Endothelial cell of umbilical vein (primary cell): Measurements from ENCODE around the gene GGACT. TPM values are rescaled to one million over a fixed set of nuclear protein-coding genes. Genes with fewer than 3 reads are reported as not detected.

Experiments used
- BruUV-seq: library from RNA; stranded (reverse); fragments of 400-500 nt; replicated peaks from 2 replicates; lab custom pipeline; 2021; lab: Mats Ljungman, UMichigan
- CTCF ChIA-PET: fragments of 300-600, 350-600 bp; sonication (Branson Sonifier 250); formaldehyde crosslinking; loops from one replicate; lab custom pipeline; 2021; ENCODE audit warnings: antibody characterized with exemption, inconsistent platforms; lab: Charles Lee
- POLR2A ChIA-PET: fragments of 300-600, 350-600 bp; sonication (Branson Sonifier 250); formaldehyde crosslinking; loops from one replicate; lab custom pipeline; 2021; ENCODE audit warnings: antibody characterized with exemption, inconsistent platforms; lab: Charles Lee
- DNase-seq: peaks from one replicate; pipeline ENCODE4 v3.0.0-alpha.2; 2011; ENCODE audit warnings: low read depth, low spot score
- FAIRE-seq: peaks from 2 replicates; lab custom pipeline; 2011; peaks lifted over from hg19 to GRCh38; lab: Jason Lieb, UNC
- H2AFZ ChIP-seq: 2 replicates; pipeline ENCODE4 v1.6.0; 2012; ENCODE audit warnings: low read depth, low read length, control low read depth, inconsistent platforms
- H3K27ac ChIP-seq: 2 replicates; pipeline ENCODE4 v1.5.1; 2011; ENCODE audit warnings: low read depth, mild to moderate bottlenecking, control low read depth, low read length, moderate library complexity; ENCODE audit not compliant: insufficient read depth
- H3K27me3 ChIP-seq, 2 experiments: 2 replicates each; pipeline versions ENCODE4 v1.6.0 to v1.6.1; 2011; ENCODE audit warnings: low read length in 2 of 2, mixed read lengths in 1 of 2; ENCODE audit not compliant: control insufficient read depth in 2 of 2, insufficient read depth in 2 of 2
- H3K36me3 ChIP-seq, 2 experiments: 2 replicates in 1 of 2; 3 replicates in 1 of 2; pipeline ENCODE4 v1.5.1; 2011; ENCODE audit warnings: low read length in 2 of 2, mild to moderate bottlenecking in 1 of 2, moderate library complexity in 1 of 2; ENCODE audit not compliant: control insufficient read depth in 2 of 2, insufficient read depth in 2 of 2; ENCODE audit errors: extremely low read depth in 1 of 2
- H3K4me1 ChIP-seq: 3 replicates; pipeline ENCODE4 v1.5.1; 2011; ENCODE audit warnings: mild to moderate bottlenecking, low read length; ENCODE audit not compliant: control insufficient read depth, insufficient read depth; ENCODE audit errors: extremely low read depth
- H3K4me2 ChIP-seq: 2 replicates; pipeline ENCODE4 v1.6.1; 2011; ENCODE audit warnings: low read length, control low read depth, mixed read lengths; ENCODE audit not compliant: insufficient read depth
- H3K4me3 ChIP-seq, 3 experiments: fragments of 200-600 bp in 1 of 3; sonication (generic), shearing (Covaris generic) in 1 of 3; replicated peaks in 1 of 3; 2 replicates each; pipeline ENCODE4 v1.5.1; 2011 to 2016; ENCODE audit warnings: control low read depth in 3 of 3, low read length in 3 of 3, mild to moderate bottlenecking in 2 of 3, inconsistent platforms in 1 of 3, low read depth in 1 of 3, moderate library complexity in 1 of 3; ENCODE audit not compliant: insufficient read depth in 1 of 3
- H3K79me2 ChIP-seq: 2 replicates; pipeline ENCODE4 v1.6.0; 2012; ENCODE audit warnings: low read length, inconsistent platforms; ENCODE audit not compliant: control insufficient read depth, insufficient read depth
- H3K9ac ChIP-seq: replicated peaks from 2 replicates; pipeline ENCODE3; 2011; ENCODE audit warnings: low read length, control low read depth; ENCODE audit not compliant: insufficient read depth; ENCODE audit errors: extremely low read depth
- H3K9me1 ChIP-seq: replicated peaks from 3 replicates; pipeline ENCODE4 v1.6.0; 2011; ENCODE audit warnings: mild to moderate bottlenecking, low read length; ENCODE audit not compliant: control insufficient read depth, insufficient read depth; ENCODE audit errors: extremely low read depth
- H3K9me3 ChIP-seq: replicated peaks from 2 replicates; pipeline ENCODE4 v1.5.1; 2012; ENCODE audit warnings: low read length, inconsistent platforms; ENCODE audit not compliant: control insufficient read depth, insufficient read depth
- H4K20me1 ChIP-seq: replicated peaks from 2 replicates; pipeline ENCODE3; 2011; ENCODE audit warnings: mild to moderate bottlenecking, low read length; ENCODE audit not compliant: control insufficient read depth, insufficient read depth; ENCODE audit errors: extremely low read depth
- CTCF ChIP-seq, 2 donors: IDR thresholded peaks; 1 replicate in 1 of 2; 2 replicates in 1 of 2; pipeline ENCODE4 v1.5.1; 2011; ENCODE audit warnings: low read length in 2 of 2, mild to moderate bottlenecking in 2 of 2, moderate library complexity in 2 of 2, control low read depth in 1 of 2, inconsistent platforms in 1 of 2, low read depth in 1 of 2; ENCODE audit not compliant: insufficient read depth in 1 of 2; ENCODE audit errors: extremely low read depth in 1 of 2
- EZH2 ChIP-seq: IDR thresholded peaks from 2 replicates; pipeline ENCODE4 v1.6.1; 2012; ENCODE audit warnings: borderline replicate concordance, low read depth, mild to moderate bottlenecking, moderate library complexity, low read length, inconsistent platforms; ENCODE audit not compliant: severe bottlenecking
- FOS ChIP-seq: IDR thresholded peaks from 2 replicates; pipeline ENCODE4 v1.6.1; 2011; ENCODE audit warnings: mild to moderate bottlenecking, low read length, moderate library complexity, borderline replicate concordance; ENCODE audit not compliant: insufficient read depth
- GATA2 ChIP-seq: IDR thresholded peaks from 2 replicates; pipeline ENCODE4 v1.7.0; 2011; ENCODE audit warnings: low read depth, mild to moderate bottlenecking, moderate library complexity, mixed read lengths, low read length; ENCODE audit not compliant: insufficient read length, insufficient read depth
- JUN ChIP-seq: IDR thresholded peaks from 2 replicates; pipeline ENCODE4 v1.6.1; 2011; ENCODE audit warnings: borderline replicate concordance, low read depth; ENCODE audit not compliant: insufficient read length, insufficient read depth
- MAX ChIP-seq: IDR thresholded peaks from 2 replicates; pipeline ENCODE4 v1.6.1; 2011; ENCODE audit not compliant: insufficient read depth, insufficient read length
- MYC ChIP-seq: IDR thresholded peaks from one replicate; pipeline ENCODE4 v1.6.1; 2011; ENCODE audit warnings: mild to moderate bottlenecking, low read depth, low read length
- POLR2A ChIP-seq: IDR thresholded peaks from 2 replicates; pipeline ENCODE4 v1.6.1; 2012; ENCODE audit warnings: low read depth, mild to moderate bottlenecking, control low read depth, low read length
- POLR2AphosphoS5 ChIP-seq: IDR thresholded peaks from 2 replicates; pipeline ENCODE4 v1.6.1; 2012; ENCODE audit warnings: low read depth, mild to moderate bottlenecking, control low read depth, low read length, moderate library complexity; ENCODE audit not compliant: insufficient read depth
- dilution Hi-C: fragments of 300-500 bp; cut with MboI; formaldehyde crosslinking; loops from one replicate; pipeline ENCODE4 v1.15.0; 2019; ENCODE audit warnings: low sequenced_read_pairs; ENCODE audit not compliant: extremely low pct_ligation_motif_present
- intact Hi-C: fragments of 100-400 bp; cut with micrococcal nuclease; formaldehyde crosslinking; loops from one replicate; pipeline ENCODE4 v1.10.0; 2022
- polyA plus RNA-seq, 4 experiments: library from polyadenylated mRNA; depleted of rRNA in 3 of 4; stranded (reverse) in 3 of 4; unstranded in 1 of 4; fragments of >200 nt; gene quantifications; 2 replicates each; pipeline versions ENCODE4 v1.2.1 to v1.2.3, GENCODE V29; 2011 to 2012; ENCODE audit warnings: missing spikeins in 1 of 4
- total RNA-seq: library from RNA; stranded (reverse); gene quantifications from 2 replicates; pipeline ENCODE4 v1.2.3, GENCODE V29; 2021

The GGACT gene
- total and polyA plus RNA-seq, 2 donors (not counting 3 experiments of a cell fraction or from before 2014, with no cell fraction given): 2.5 to 6.5 TPM

GRCh38 chr13:100636004-100636403 is 47.4 kb upstream of the GGACT start:
- no peak overlapping the region for H3K27ac ChIP-seq
- H3K36me3 ChIP-seq: peaks cover 13 to 23% of the 10 kb centered on the region in 2 experiments
- H3K9me1 ChIP-seq: no peaks in the 10 kb centered on the region
- no peaks in the 10 kb centered on the region for H3K27me3 ChIP-seq
- no peak for TF ChIP-seq POLR2A
- intact Hi-C loops: no loop called here
- H2AFZ ChIP-seq: no peak overlapping the region
- CTCF ChIA-PET: no interaction called here
- dilution Hi-C loops: no loop called here
- H3K9ac ChIP-seq: no peak overlapping the region
- H3K4me2 ChIP-seq: no peak overlapping the region
- no peak for DNase-seq
- POLR2A ChIA-PET: no interaction called here
- H3K4me3 ChIP-seq: no peak overlapping the region
- no peaks in the 10 kb centered on the region for H3K4me1 ChIP-seq
- H4K20me1 ChIP-seq: no peaks in the 10 kb centered on the region
- BruUV-seq: no TSS peak
- H3K9me3 ChIP-seq: no peaks in the 10 kb centered on the region
- H3K79me2 ChIP-seq: no peaks in the 10 kb centered on the region
- FAIRE-seq: no peak

- Histone ChIP-seq H3K27me3 (no peaks in the 10 kb centered on the region), H3K27ac (no peak overlapping the region), H2AFZ (no peak overlapping the region), H3K36me3 (peaks cover 13 to 21% of the 10 kb centered on the region in 2 experiments), H3K9me1 (no peaks in the 10 kb centered on the region), H3K4me1 (no peaks in the 10 kb centered on the region), H3K79me2 (no peaks in the 10 kb centered on the region), H3K9ac (no peak overlapping the region), H3K4me2 (no peak overlapping the region), H3K4me3 (no peak overlapping the region), H4K20me1 (no peaks in the 10 kb centered on the region), H3K9me3 (no peaks in the 10 kb centered on the region)
- dilution Hi-C loops (no loop called here), intact Hi-C loops (no loop called here)
- TF ChIP-seq MYC (no peak), JUN (no peak), POLR2A (no peak), GATA2 (no peak), FOS (no peak), MAX (no peak), EZH2 (no peak), CTCF (IDR thresholded peaks at IDR 0.05; ENCODE audit: extremely low read depth in 1 of 2, insufficient read depth in 1 of 2, low read depth in 1 of 2, low read length in 2 of 2) (no peak), POLR2AphosphoS5 (no peak)
- ChIA-PET CTCF (no interaction called here), POLR2A (no interaction called here)
- FAIRE-seq (no peak), DNase-seq (no peak)
- BruUV-seq: no TSS peak
Observed at GRCh38 chr13:100634696-100635095, 46.1 kb upstream of the GGACT start.
